Thoracic aorta (tissue), 2 donors: ENCODE results near the gene CANT1. TPM values are rescaled to one million over a fixed set of nuclear protein-coding genes. Genes with fewer than 3 reads are reported as not detected.

Experiments
- ATAC-seq: fragments of 150-250 bp; one replicate; pipeline ENCODE4 v1.8.0; 2017; ENCODE audit warnings: low read depth; ENCODE audit not compliant: insufficient number of reproducible peaks, low FRiP score
- DNase-seq: peaks from one replicate; pipeline ENCODE4 v3.0.0-alpha.2; 2020; ENCODE audit warnings: low spot score
- H3K27ac ChIP-seq, 2 donors: fragments of 200-600 bp; sonication (generic); 1 replicate in 1 of 2; 2 replicates in 1 of 2; pipeline ENCODE4 v1.5.1; 2016; ENCODE audit warnings: mild to moderate bottlenecking in 2 of 2, moderate library complexity in 2 of 2
- H3K27me3 ChIP-seq: fragments of 200-600 bp; sonication (generic); replicated peaks from 2 replicates; pipeline ENCODE4 v1.6.0; 2016; ENCODE audit warnings: mild to moderate bottlenecking; ENCODE audit not compliant: insufficient read depth
- H3K36me3 ChIP-seq: fragments of 200-600 bp; sonication (generic); one replicate; pipeline ENCODE4 v1.5.1; 2016
- H3K4me1 ChIP-seq, 2 donors: fragments of 200-600 bp; sonication (generic); 1 replicate in 1 of 2; 2 replicates in 1 of 2; pipeline versions ENCODE4 v1.5.1 to v1.6.0; 2016; ENCODE audit warnings: low read depth in 2 of 2, mild to moderate bottlenecking in 1 of 2; ENCODE audit not compliant: control insufficient read depth in 1 of 2
- H3K4me3 ChIP-seq: fragments of 200-600 bp; sonication (generic); 2 replicates; pipeline ENCODE4 v1.5.1; 2016; ENCODE audit warnings: mild to moderate bottlenecking
- H3K9me3 ChIP-seq: fragments of 200-600 bp; sonication (generic); 2 replicates; pipeline ENCODE4 v1.5.1; 2016
- total RNA-seq, 2 donors: library from RNA; depleted of rRNA; stranded (reverse); fragments of >200 nt; gene quantifications; one replicate each; pipeline versions ENCODE4 v1.1.0 to v1.2.3, GENCODE V29; 2016
- TF ChIP-seq, protein P1 (sequence below): fragments of 200-600 bp; sonication (generic); IDR thresholded peaks from one replicate; pipeline ENCODE4 v1.5.1; 2019; ENCODE audit warnings: antibody characterized with exemption

Gene CANT1
- total RNA-seq, 2 donors from 2014 or later: 21.4 to 41.0 TPM

DNA sequence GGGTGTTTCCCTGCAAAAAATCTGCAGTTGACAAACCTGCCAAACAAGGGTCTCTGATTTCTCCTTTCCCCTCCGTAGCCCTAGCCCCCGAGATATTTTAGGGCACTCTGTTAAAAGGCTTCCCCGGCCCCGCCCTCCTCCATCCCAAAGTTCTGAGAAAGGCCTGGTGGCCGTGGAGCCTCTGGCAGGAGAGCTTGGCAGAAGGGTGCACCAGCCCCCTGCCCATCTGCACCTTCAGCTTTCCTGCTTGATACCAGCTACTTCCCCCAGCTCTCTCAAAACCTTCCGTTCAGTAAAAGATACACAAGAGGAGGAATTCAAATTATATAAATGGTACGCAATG is 711 bp upstream of the CANT1 start:
- peak overlapping the region; percentile 89 for H3K4me3 ChIP-seq
- peak overlapping the region; percentile 40 to 67 for H3K27ac ChIP-seq
- H3K4me1 ChIP-seq: peaks cover 26 to 29% of the 10 kb centered on the region in 2 donors
- no peaks in the 10 kb centered on the region for H3K27me3 ChIP-seq
- no peaks in the 10 kb centered on the region for H3K9me3 ChIP-seq
- TF ChIP-seq, protein P1, sequence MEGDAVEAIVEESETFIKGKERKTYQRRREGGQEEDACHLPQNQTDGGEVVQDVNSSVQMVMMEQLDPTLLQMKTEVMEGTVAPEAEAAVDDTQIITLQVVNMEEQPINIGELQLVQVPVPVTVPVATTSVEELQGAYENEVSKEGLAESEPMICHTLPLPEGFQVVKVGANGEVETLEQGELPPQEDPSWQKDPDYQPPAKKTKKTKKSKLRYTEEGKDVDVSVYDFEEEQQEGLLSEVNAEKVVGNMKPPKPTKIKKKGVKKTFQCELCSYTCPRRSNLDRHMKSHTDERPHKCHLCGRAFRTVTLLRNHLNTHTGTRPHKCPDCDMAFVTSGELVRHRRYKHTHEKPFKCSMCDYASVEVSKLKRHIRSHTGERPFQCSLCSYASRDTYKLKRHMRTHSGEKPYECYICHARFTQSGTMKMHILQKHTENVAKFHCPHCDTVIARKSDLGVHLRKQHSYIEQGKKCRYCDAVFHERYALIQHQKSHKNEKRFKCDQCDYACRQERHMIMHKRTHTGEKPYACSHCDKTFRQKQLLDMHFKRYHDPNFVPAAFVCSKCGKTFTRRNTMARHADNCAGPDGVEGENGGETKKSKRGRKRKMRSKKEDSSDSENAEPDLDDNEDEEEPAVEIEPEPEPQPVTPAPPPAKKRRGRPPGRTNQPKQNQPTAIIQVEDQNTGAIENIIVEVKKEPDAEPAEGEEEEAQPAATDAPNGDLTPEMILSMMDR: no peak
- no peak for DNase-seq
- no peaks in the 10 kb centered on the region for H3K36me3 ChIP-seq
- no peak for ATAC-seq

DNA sequence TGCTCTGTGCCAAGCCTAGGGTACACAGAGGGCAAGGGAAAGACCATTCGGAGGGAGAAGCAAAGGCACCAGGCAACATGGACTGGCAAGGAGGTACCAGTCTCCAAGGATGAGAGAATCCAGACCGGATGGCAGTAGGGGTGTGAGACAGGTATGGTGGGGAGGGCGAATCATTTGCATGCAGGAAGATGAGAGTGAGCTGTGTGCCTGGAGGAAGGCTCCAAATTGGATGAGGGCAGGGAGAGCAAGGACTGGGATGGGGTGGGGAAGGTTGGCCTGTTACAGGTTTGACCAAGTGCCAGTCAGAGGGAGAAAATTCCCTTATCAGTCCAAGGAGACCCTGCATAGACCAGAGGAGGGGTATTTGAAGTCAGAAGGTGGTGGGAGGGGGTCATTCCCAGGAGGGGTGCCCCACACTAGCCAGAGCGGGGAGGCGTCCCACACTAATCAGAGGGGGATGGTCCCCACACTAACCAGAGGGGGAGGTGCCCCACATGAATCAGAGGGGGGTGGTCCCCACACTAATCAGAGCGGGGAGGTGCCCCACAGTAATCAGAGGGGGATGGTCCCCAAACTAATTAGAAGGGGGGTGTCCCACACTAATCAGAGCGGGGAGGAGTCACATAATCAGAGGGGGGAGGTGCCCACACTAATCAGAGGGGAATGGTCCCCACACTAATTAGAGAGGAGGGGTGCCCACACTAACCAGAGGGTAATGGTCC is 737 bp downstream of the CANT1 start:
- H3K9me3 ChIP-seq: no peaks in the 10 kb centered on the region
- TF ChIP-seq, protein P1: no peak
- ATAC-seq (no peak), DNase-seq (no peak)
- no peaks in the 10 kb centered on the region for H3K27me3 ChIP-seq
- H3K4me1 ChIP-seq: peaks cover 26 to 32% of the 10 kb centered on the region in 2 donors
- H3K4me3 ChIP-seq: peak overlapping the region; percentile 89
- H3K27ac ChIP-seq: peak overlapping the region; percentile 67 to 80
- H3K36me3 ChIP-seq: no peaks in the 10 kb centered on the region

DNA sequence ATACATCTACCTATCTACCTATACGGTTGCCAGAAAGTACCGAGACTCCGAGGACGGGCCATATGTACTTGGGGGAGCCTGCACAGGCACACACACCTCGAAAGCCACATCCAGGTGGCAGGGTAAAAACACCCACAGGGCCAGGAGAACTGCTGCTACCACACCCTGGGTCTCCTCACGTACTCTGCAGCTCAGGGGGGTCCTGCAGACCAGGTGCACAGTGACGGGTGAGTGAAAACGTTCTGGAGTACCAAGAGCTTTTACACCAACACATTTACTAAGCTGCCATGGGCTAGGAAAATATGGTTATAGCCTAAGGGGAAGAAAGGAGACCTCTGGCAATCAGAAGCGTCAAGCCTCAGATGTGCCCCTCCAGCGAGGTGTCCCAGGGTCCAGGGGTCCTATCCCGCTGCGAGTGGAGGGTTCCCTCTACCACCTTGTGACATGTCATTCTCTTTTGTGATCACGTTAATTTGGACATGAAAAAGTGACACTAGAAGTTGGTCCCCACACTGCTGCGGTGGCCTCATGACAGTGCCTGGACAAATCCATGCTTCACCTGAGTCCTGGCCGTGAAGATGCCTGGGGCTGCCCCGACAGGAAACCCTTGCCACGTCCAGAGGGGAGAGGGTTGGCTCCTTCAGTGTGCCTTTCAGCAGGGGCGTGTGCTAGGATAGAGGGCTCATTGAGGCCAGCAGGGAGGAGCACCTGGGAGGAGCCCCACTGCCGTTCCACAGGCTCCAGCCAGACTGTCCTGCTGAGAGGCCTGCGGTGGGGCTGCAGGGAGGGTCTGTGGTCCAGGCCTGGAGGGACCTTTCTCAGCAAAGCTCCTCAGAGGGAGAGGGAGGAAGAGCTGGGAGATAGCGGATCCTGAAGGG is 1.8 kb downstream of the CANT1 start:
- ATAC-seq: no peak
- H3K27ac ChIP-seq: no peak overlapping the region
- TF ChIP-seq, protein P1: no peak
- H3K27me3 ChIP-seq: no peaks in the 10 kb centered on the region
- no peaks in the 10 kb centered on the region for H3K36me3 ChIP-seq
- peaks cover 26 to 32% of the 10 kb centered on the region in 2 donors for H3K4me1 ChIP-seq
- DNase-seq: no peak
- peak overlapping the region; percentile 89 for H3K4me3 ChIP-seq
- H3K9me3 ChIP-seq: no peaks in the 10 kb centered on the region

GRCh38 chr17:79006794-79007503 is 2.6 kb downstream of the CANT1 start:
- DNase-seq (no peak), ATAC-seq (no peak)
- Histone ChIP-seq H3K4me3 (no peak overlapping the region), H3K36me3 (no peaks in the 10 kb centered on the region), H3K9me3 (no peaks in the 10 kb centered on the region), H3K27ac (no peak overlapping the region), H3K4me1 (peaks cover 26 to 32% of the 10 kb centered on the region in 2 donors), H3K27me3 (no peaks in the 10 kb centered on the region)
- TF ChIP-seq, protein P1: no peak

- Histone ChIP-seq H3K4me3 (no peak overlapping the region), H3K27ac (no peak overlapping the region), H3K27me3 (no peaks in the 10 kb centered on the region), H3K9me3 (no peaks in the 10 kb centered on the region), H3K36me3 (no peaks in the 10 kb centered on the region), H3K4me1 (peaks cover 26 to 32% of the 10 kb centered on the region in 2 donors)
- DNase-seq: no peak
- no peak for ATAC-seq
- TF ChIP-seq, protein P1: no peak
These were observed 3.5 kb downstream of the CANT1 start for GRCh38 chr17:79006046-79006445.
